ENCODE results near the gene CCL8. TPM values are rescaled to one million over a fixed set of nuclear protein-coding genes. Genes with fewer than 3 reads are reported as not detected.

Gene CCL8
- total and polyA plus RNA-seq, 2 experiments from 2014 or later = 1.6 TPM; not detected in 1

DNA sequence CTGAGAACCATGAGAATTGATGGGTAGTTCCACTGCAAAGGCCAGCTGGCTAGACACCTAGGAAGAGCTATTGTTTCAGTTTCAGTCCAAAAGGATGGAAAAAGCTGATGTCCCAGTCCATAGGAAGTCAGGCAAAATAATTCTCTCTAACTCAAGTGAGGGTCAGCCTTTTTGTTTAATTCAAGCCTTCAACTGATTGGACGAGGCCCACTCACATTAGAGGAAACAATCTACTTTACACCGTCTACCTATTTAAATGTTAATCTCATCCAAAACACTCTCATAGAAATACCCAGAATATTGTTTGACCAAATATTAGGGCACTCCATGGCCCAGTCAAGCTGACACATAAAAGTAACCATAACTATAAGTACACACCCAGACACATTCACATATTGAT lies 22.7 kb downstream of the CCL8 start:
- Histone ChIP-seq H3K27me3 (no peaks in the 10 kb centered on the region), H3K36me3 (replicated peaks; ENCODE audit: insufficient read depth, low read depth) (no peaks in the 10 kb centered on the region), H2AFZ (no peak overlapping the region), H3K4me2 (no peak overlapping the region), H3K9me2 (replicated peaks; ENCODE audit: insufficient read depth) (no peaks in the 10 kb centered on the region), H3K27ac (no peak overlapping the region), H4K20me1 (ENCODE audit: insufficient read depth, poor library complexity, severe bottlenecking) (no peaks in the 10 kb centered on the region), H3K79me2 (no peaks in the 10 kb centered on the region), H3K9me3 (ENCODE audit: low read depth) (no peaks in the 10 kb centered on the region), H3K4me1 (ENCODE audit: insufficient read depth) (no peaks in the 10 kb centered on the region), H3K4me3 (no peak overlapping the region)
- WGBS (ENCODE audit: low lambda C conversion rate, missing lambda C conversion rate) = 95% methylated on average over 2 of the region's 2 CpGs
- TF ChIP-seq EZH2 (IDR thresholded peaks at IDR 0.05; ENCODE audit: borderline replicate concordance) (no peak), EZH2phosphoT487 (IDR thresholded peaks at IDR 0.05; ENCODE audit: low read depth, severe bottlenecking, unreplicated experiment) (no peak)
- TF ChIP-seq, protein P1, sequence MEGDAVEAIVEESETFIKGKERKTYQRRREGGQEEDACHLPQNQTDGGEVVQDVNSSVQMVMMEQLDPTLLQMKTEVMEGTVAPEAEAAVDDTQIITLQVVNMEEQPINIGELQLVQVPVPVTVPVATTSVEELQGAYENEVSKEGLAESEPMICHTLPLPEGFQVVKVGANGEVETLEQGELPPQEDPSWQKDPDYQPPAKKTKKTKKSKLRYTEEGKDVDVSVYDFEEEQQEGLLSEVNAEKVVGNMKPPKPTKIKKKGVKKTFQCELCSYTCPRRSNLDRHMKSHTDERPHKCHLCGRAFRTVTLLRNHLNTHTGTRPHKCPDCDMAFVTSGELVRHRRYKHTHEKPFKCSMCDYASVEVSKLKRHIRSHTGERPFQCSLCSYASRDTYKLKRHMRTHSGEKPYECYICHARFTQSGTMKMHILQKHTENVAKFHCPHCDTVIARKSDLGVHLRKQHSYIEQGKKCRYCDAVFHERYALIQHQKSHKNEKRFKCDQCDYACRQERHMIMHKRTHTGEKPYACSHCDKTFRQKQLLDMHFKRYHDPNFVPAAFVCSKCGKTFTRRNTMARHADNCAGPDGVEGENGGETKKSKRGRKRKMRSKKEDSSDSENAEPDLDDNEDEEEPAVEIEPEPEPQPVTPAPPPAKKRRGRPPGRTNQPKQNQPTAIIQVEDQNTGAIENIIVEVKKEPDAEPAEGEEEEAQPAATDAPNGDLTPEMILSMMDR (IDR thresholded peaks at IDR 0.05; ENCODE audit: poor library complexity) = no peak
- DNase-seq (ENCODE audit: low spot score) = no peak

DNA sequence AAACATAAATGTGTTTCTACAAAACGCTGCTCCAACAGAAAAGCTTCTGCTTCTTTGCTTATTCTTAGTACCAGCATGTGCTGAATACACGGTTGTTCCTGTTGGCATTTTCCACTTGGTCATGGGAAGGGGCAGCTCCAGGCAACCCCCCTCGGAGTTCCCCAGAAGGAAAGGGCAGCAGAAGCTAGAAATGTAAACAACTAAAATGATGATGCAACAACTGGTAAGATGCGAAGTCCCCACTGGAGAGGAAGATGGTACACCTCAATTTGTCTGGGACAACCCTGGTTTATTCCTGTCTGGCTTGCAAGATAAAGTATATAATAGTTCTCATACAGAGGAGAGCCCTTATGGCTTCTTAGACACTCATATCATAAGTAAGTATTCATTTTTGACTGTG lies 27.8 kb downstream of the CCL8 start:
- Histone ChIP-seq H3K79me2 (no peaks in the 10 kb centered on the region), H3K4me1 (ENCODE audit: insufficient read depth) (no peaks in the 10 kb centered on the region), H4K20me1 (ENCODE audit: insufficient read depth, poor library complexity, severe bottlenecking) (no peaks in the 10 kb centered on the region), H3K9me3 (ENCODE audit: low read depth) (no peaks in the 10 kb centered on the region), H3K9me2 (replicated peaks; ENCODE audit: insufficient read depth) (no peaks in the 10 kb centered on the region), H2AFZ (no peak overlapping the region), H3K4me2 (no peak overlapping the region), H3K36me3 (replicated peaks; ENCODE audit: insufficient read depth, low read depth) (no peaks in the 10 kb centered on the region), H3K4me3 (no peak overlapping the region), H3K27ac (no peak overlapping the region), H3K27me3 (no peaks in the 10 kb centered on the region)
- TF ChIP-seq EZH2 (IDR thresholded peaks at IDR 0.05; ENCODE audit: borderline replicate concordance) (no peak), EZH2phosphoT487 (IDR thresholded peaks at IDR 0.05; ENCODE audit: low read depth, severe bottlenecking, unreplicated experiment) (no peak)
- TF ChIP-seq, protein P1 (IDR thresholded peaks at IDR 0.05; ENCODE audit: poor library complexity) = no peak
- no peak for DNase-seq (ENCODE audit: low spot score)
- 83% methylated on average over 4 of the region's 4 CpGs for WGBS (ENCODE audit: low lambda C conversion rate, missing lambda C conversion rate)

DNA sequence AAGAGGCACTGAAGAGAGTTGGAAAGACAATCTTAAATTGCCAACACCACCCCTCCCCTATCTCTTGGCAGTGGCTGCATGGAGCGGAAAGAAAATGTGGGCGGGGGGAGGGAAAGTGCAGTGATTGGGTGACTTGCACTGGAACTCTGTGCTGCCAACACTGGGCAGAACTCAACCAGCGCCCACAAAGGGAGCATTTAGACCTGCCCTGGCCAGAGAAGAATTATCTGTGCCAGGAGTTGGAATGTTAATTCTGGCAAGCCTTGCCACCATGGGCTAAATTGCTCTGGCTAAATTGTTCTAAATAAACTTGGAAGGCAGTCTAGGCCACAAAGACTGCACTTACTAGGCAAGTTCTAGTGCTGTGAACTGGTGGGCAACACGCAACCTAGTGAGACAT lies 30.5 kb downstream of the CCL8 start:
- TF ChIP-seq EZH2 (IDR thresholded peaks at IDR 0.05; ENCODE audit: borderline replicate concordance) = no peak
- 76% methylated on average over 4 of the region's 4 CpGs for WGBS (ENCODE audit: low lambda C conversion rate, missing lambda C conversion rate)
- no peaks in the 10 kb centered on the region for H3K9me2 ChIP-seq (replicated peaks; ENCODE audit: insufficient read depth)
- H3K79me2 ChIP-seq = no peaks in the 10 kb centered on the region
- H4K20me1 ChIP-seq (ENCODE audit: insufficient read depth, poor library complexity, severe bottlenecking) = no peaks in the 10 kb centered on the region
- no peaks in the 10 kb centered on the region for H3K4me1 ChIP-seq (ENCODE audit: insufficient read depth)
- no peak overlapping the region for H3K27ac ChIP-seq
- H3K27me3 ChIP-seq = no peaks in the 10 kb centered on the region
- H2AFZ ChIP-seq = no peak overlapping the region
- no peaks in the 10 kb centered on the region for H3K36me3 ChIP-seq (replicated peaks; ENCODE audit: insufficient read depth, low read depth)
- H3K4me3 ChIP-seq = no peak overlapping the region
- H3K9me3 ChIP-seq (ENCODE audit: low read depth) = no peaks in the 10 kb centered on the region
- no peak overlapping the region for H3K4me2 ChIP-seq
- DNase-seq (ENCODE audit: low spot score) = no peak

DNA sequence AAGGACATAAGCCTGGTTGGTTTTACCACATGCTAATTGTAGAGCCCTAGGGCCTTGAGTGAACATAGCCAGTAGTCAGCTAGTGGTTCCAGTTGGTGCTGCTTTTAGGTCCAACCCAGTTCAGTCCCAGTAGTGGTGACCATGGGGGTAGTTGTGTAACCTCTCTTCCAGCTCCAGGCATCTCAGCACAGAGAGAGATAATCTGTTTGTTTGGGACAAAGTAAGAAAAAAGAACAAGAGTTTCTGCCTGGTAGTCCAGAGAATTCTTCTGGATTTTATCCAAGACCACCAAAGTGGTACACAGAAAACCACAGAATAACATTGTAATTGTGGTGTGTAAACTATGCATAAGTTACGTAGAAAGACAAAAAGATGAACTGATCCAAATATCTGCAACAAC lies 31.9 kb downstream of the CCL8 start:
- Histone ChIP-seq H2AFZ (no peak overlapping the region), H3K27me3 (no peaks in the 10 kb centered on the region), H3K36me3 (replicated peaks; ENCODE audit: insufficient read depth, low read depth) (no peaks in the 10 kb centered on the region), H3K79me2 (no peaks in the 10 kb centered on the region), H3K4me3 (no peak overlapping the region), H4K20me1 (ENCODE audit: insufficient read depth, poor library complexity, severe bottlenecking) (no peaks in the 10 kb centered on the region), H3K9me2 (replicated peaks; ENCODE audit: insufficient read depth) (no peaks in the 10 kb centered on the region), H3K9me3 (ENCODE audit: low read depth) (no peaks in the 10 kb centered on the region), H3K27ac (peak overlapping the region; percentile 16), H3K4me2 (no peak overlapping the region), H3K4me1 (ENCODE audit: insufficient read depth) (no peaks in the 10 kb centered on the region)
- DNase-seq (ENCODE audit: low spot score) = no peak
- TF ChIP-seq, protein P1 (IDR thresholded peaks at IDR 0.05; ENCODE audit: poor library complexity) = no peak
- no peak for TF ChIP-seq EZH2 (IDR thresholded peaks at IDR 0.05; ENCODE audit: borderline replicate concordance)
- TF ChIP-seq EZH2phosphoT487 (IDR thresholded peaks at IDR 0.05; ENCODE audit: low read depth, severe bottlenecking, unreplicated experiment) = no peak
- WGBS (ENCODE audit: low lambda C conversion rate, missing lambda C conversion rate) = 44% methylated on average over 1 of the region's 1 CpG

Data from hepatocyte (in vitro differentiated cells).